ENCODE data around the gene ADD1. TPM values are rescaled to one million over a fixed set of nuclear protein-coding genes. Genes with fewer than 3 reads are reported as not detected.
A peak's percentile ranks its signal among the peaks of the same experiment; 100 is the strongest.

The ADD1 gene
- total RNA-seq, 4 donors from 2014 or later, result 290 to 470 (median 372) TPM

GRCh38 chr4:2823301-2823670, 20.4 kb upstream of the ADD1 start:
- Histone ChIP-seq H3K4me1 (peaks cover 0 to 17% (median 2%) of the 10 kb centered on the region in 4 donors), H3K27ac (no peak overlapping the region), H3K27me3 (no peaks in the 10 kb centered on the region), H3K36me3 (peaks cover 0 to 69% (median 0%) of the 10 kb centered on the region in 3 donors), H3K4me3 (no peak overlapping the region), H3K9me3 (no peaks in the 10 kb centered on the region)
- peak in 2 of 3 donors; percentile 44 to 50 for DNase-seq
- TF ChIP-seq POLR2A (IDR thresholded peaks at IDR 0.05) (no peak), CTCF (IDR thresholded peaks at IDR 0.05) (no peak)

- TF ChIP-seq CTCF (IDR thresholded peaks at IDR 0.05) (no peak), POLR2A (IDR thresholded peaks at IDR 0.05) (no peak)
- Histone ChIP-seq H3K9me3 (no peaks in the 10 kb centered on the region), H3K27ac (no peak overlapping the region), H3K36me3 (peaks cover 0 to 74% (median 0%) of the 10 kb centered on the region in 3 donors), H3K27me3 (no peaks in the 10 kb centered on the region), H3K4me1 (peaks cover 0 to 12% (median 0%) of the 10 kb centered on the region in 4 donors), H3K4me3 (no peak overlapping the region)
- DNase-seq, result peak in 1 of 3 donors; percentile 55
Measured at GRCh38 chr4:2823671-2824328, 19.8 kb upstream of the ADD1 start.

- Histone ChIP-seq H3K27me3 (no peaks in the 10 kb centered on the region), H3K36me3 (peaks cover 0 to 80% (median 0%) of the 10 kb centered on the region in 3 donors), H3K27ac (no peak overlapping the region), H3K9me3 (no peaks in the 10 kb centered on the region), H3K4me3 (no peak overlapping the region), H3K4me1 (peaks cover 0 to 9% (median 0%) of the 10 kb centered on the region in 4 donors)
- TF ChIP-seq CTCF (IDR thresholded peaks at IDR 0.05) (no peak), POLR2A (IDR thresholded peaks at IDR 0.05) (no peak)
- peak in 1 of 3 donors; percentile 44 for DNase-seq
Measured at GRCh38 chr4:2824329-2824835, 19.3 kb upstream of the ADD1 start.

GRCh38 chr4:2824836-2825381, 18.7 kb upstream of the ADD1 start:
- peaks cover 0 to 85% (median 0%) of the 10 kb centered on the region in 3 donors for H3K36me3 ChIP-seq
- no peak for TF ChIP-seq CTCF (IDR thresholded peaks at IDR 0.05)
- no peaks in the 10 kb centered on the region for H3K27me3 ChIP-seq
- no peak overlapping the region for H3K27ac ChIP-seq
- peak in 1 of 3 donors; percentile 39 for DNase-seq
- peaks cover 0 to 9% (median 0%) of the 10 kb centered on the region in 4 donors for H3K4me1 ChIP-seq
- no peak overlapping the region for H3K4me3 ChIP-seq
- no peaks in the 10 kb centered on the region for H3K9me3 ChIP-seq

GRCh38 chr4:2825740-2826139, 17.9 kb upstream of the ADD1 start:
- H3K4me3 ChIP-seq, result no peak overlapping the region
- DNase-seq, result peak in 1 of 3 donors; percentile 34
- H3K27ac ChIP-seq, result no peak overlapping the region
- TF ChIP-seq CTCF (IDR thresholded peaks at IDR 0.05), result no peak
- TF ChIP-seq POLR2A (IDR thresholded peaks at IDR 0.05), result no peak
- H3K9me3 ChIP-seq, result no peaks in the 10 kb centered on the region
- peaks cover 0 to 90% (median 0%) of the 10 kb centered on the region in 3 donors for H3K36me3 ChIP-seq
- no peaks in the 10 kb centered on the region for H3K27me3 ChIP-seq
- peaks cover 0 to 9% (median 0%) of the 10 kb centered on the region in 4 donors for H3K4me1 ChIP-seq
